Activated CD8-positive, alpha-beta T cell treated with anti-CD3 and anti-CD28 coated beads for 36 hours (primary cell): ENCODE results near the gene EFHC1. TPM values are rescaled to one million over a fixed set of nuclear protein-coding genes. Genes with fewer than 3 reads are reported as not detected.
"Not testable (repeated sequence)": the region's sequence is repeated elsewhere in the genome, so short reads cannot be mapped to it uniquely, and the experiment has no call there.

Experiments used
- ATAC-seq: fragments of 200-7000 bp; cut with Tn5 transposase; one replicate; pipeline ENCODE4 v1.10.0; 2021; ENCODE audit warnings: mild to moderate bottlenecking, moderate library complexity
- CTCF ChIA-PET: fragments of 350-600 bp; sonication (Branson Sonifier 250); formaldehyde crosslinking; loops from one replicate; lab custom pipeline; 2021; ENCODE audit warnings: antibody characterized with exemption; lab: Charles Lee
- POLR2A ChIA-PET: fragments of 350-600 bp; sonication (Branson Sonifier 250); formaldehyde crosslinking; loops from one replicate; lab custom pipeline; 2021; ENCODE audit warnings: antibody characterized with exemption; lab: Charles Lee
- DNase-seq: peaks from one replicate; pipeline ENCODE4 v3.0.0-alpha.2; 2020
- H3K27ac Mint-ChIP-seq: one replicate; pipeline ENCODE4 v1.8.0; 2021; ENCODE audit warnings: mild to moderate bottlenecking, mixed read lengths
- H3K27me3 Mint-ChIP-seq: one replicate; pipeline ENCODE4 v1.8.0; 2021; ENCODE audit warnings: mixed read lengths
- H3K36me3 Mint-ChIP-seq: one replicate; pipeline ENCODE4 v1.8.0; 2021; ENCODE audit warnings: low read depth, mixed read lengths
- H3K4me1 Mint-ChIP-seq: one replicate; pipeline ENCODE4 v1.8.0; 2021; ENCODE audit warnings: low read depth, mixed read lengths
- H3K4me3 Mint-ChIP-seq: one replicate; pipeline ENCODE4 v1.8.0; 2021; ENCODE audit warnings: mild to moderate bottlenecking, moderate library complexity, mixed read lengths
- H3K9me3 Mint-ChIP-seq: one replicate; pipeline ENCODE4 v1.8.0; 2021; ENCODE audit warnings: mixed read lengths
- intact Hi-C: fragments of 100-400 bp; cut with micrococcal nuclease; formaldehyde crosslinking; loops from one replicate; pipeline ENCODE4 v1.10.0; 2022
- total RNA-seq, 2 experiments: library from RNA; stranded (reverse); gene quantifications; one replicate each; pipeline ENCODE4 v1.2.3, GENCODE V29; 2021
- TF ChIP-seq, protein P1 (sequence below): fragments of 200-600 bp; IDR thresholded peaks from one replicate; pipeline ENCODE4 v1.8.0; 2022; ENCODE audit warnings: antibody characterized with exemption, mild to moderate bottlenecking

The EFHC1 gene
- total RNA-seq, 2 experiments from 2014 or later: 1.9 to 2.1 TPM

GRCh38 chr6:52384145-52384766 lies 35.9 kb upstream of the EFHC1 start:
- no peak overlapping the region for H3K4me3 Mint-ChIP-seq
- ATAC-seq: no peak
- intact Hi-C loops: no loop called here
- TF ChIP-seq, protein P1, sequence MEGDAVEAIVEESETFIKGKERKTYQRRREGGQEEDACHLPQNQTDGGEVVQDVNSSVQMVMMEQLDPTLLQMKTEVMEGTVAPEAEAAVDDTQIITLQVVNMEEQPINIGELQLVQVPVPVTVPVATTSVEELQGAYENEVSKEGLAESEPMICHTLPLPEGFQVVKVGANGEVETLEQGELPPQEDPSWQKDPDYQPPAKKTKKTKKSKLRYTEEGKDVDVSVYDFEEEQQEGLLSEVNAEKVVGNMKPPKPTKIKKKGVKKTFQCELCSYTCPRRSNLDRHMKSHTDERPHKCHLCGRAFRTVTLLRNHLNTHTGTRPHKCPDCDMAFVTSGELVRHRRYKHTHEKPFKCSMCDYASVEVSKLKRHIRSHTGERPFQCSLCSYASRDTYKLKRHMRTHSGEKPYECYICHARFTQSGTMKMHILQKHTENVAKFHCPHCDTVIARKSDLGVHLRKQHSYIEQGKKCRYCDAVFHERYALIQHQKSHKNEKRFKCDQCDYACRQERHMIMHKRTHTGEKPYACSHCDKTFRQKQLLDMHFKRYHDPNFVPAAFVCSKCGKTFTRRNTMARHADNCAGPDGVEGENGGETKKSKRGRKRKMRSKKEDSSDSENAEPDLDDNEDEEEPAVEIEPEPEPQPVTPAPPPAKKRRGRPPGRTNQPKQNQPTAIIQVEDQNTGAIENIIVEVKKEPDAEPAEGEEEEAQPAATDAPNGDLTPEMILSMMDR: no peak
- ChIA-PET POLR2A (interaction anchor here (1.0 to 1.5 kb wide), 2 partner anchors 16 to 22 kb away, joined by 4 to 5 read pairs; partner anchors contain the start of gene PAQR8), CTCF (interaction anchor here (1.1 to 7.5 kb wide), 2 partner anchors 16 to 99 kb away, joined by 3 to 52 read pairs; no protein-coding TSS in a partner anchor)
- H3K36me3 Mint-ChIP-seq: peaks cover 53% of the 10 kb centered on the region
- H3K9me3 Mint-ChIP-seq: peaks cover 26% of the 10 kb centered on the region
- peaks cover 70% of the 10 kb centered on the region for H3K4me1 Mint-ChIP-seq
- H3K27me3 Mint-ChIP-seq: no peaks in the 10 kb centered on the region
- DNase-seq: no peak
- peak overlapping the region; percentile 5 for H3K27ac Mint-ChIP-seq

GRCh38 chr6:52385074-52385473 lies 35.1 kb upstream of the EFHC1 start:
- no peak overlapping the region for H3K4me3 Mint-ChIP-seq
- no peak overlapping the region for H3K27ac Mint-ChIP-seq
- no peaks in the 10 kb centered on the region for H3K27me3 Mint-ChIP-seq
- H3K36me3 Mint-ChIP-seq: peaks cover 51% of the 10 kb centered on the region
- H3K9me3 Mint-ChIP-seq: peaks cover 26% of the 10 kb centered on the region
- TF ChIP-seq, protein P1: no peak
- peak; percentile 44 for ATAC-seq
- peaks cover 75% of the 10 kb centered on the region for H3K4me1 Mint-ChIP-seq
- intact Hi-C loops: no loop called here
- CTCF ChIA-PET: interaction anchor here (7.5 kb wide), 1 partner anchor 15 kb away, joined by 52 read pairs; no protein-coding TSS in a partner anchor
- DNase-seq: no peak
- POLR2A ChIA-PET: interaction anchor here (1.0 to 1.5 kb wide), 2 partner anchors 15 to 23 kb away, joined by 4 to 5 read pairs; partner anchors contain the start of gene PAQR8

GRCh38 chr6:52388119-52388518 lies 32.0 kb upstream of the EFHC1 start:
- not testable (repeated sequence) for DNase-seq

DNA sequence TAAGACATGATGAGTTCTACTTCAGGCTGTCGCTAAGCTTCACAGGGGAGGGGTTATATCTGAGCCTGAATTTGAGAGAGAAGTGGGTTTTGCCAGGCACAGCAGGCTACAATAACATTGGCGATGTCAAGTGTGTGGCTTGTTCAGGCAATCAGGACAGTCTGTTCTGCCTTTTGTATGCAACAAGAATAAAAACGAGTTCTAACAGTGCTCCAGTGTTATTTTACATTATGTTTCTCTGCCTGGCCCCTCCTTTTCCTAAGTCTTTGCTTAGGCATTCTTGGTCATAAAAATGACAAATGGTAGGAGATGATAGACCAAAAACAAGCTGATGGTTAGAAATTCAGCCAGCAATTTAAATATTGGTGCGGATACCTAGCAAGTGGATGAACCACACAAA lies 31.4 kb upstream of the EFHC1 start:
- intact Hi-C loops: no loop called here
- POLR2A ChIA-PET: interaction anchor here (1.3 to 5.1 kb wide), 7 partner anchors 8 to 104 kb away, joined by 3 to 51 read pairs (median 8); partner anchors contain the start of genes MCM3 and PAQR8
- H3K36me3 Mint-ChIP-seq: peaks cover 28% of the 10 kb centered on the region

More at GRCh38 chr6:52388119-52388518, 32.0 kb upstream of the EFHC1 start:
- Mint-ChIP-seq H3K4me1 (peaks cover 82% of the 10 kb centered on the region), H3K36me3 (peaks cover 29% of the 10 kb centered on the region), H3K9me3 (peaks cover 26% of the 10 kb centered on the region)
- POLR2A ChIA-PET: interaction anchor here (2.7 to 3.2 kb wide), 2 partner anchors 9 to 12 kb away, joined by 8 to 16 read pairs; no protein-coding TSS in a partner anchor
- H3K4me3 Mint-ChIP-seq, ATAC-seq, H3K27me3 Mint-ChIP-seq, intact Hi-C loops, H3K27ac Mint-ChIP-seq: not testable (repeated sequence)
- CTCF ChIA-PET: interaction anchor here (1.0 to 7.5 kb wide), 4 partner anchors 12 to 102 kb away, joined by 4 to 52 read pairs (median 11); partner anchors contain the start of gene MCM3

DNA sequence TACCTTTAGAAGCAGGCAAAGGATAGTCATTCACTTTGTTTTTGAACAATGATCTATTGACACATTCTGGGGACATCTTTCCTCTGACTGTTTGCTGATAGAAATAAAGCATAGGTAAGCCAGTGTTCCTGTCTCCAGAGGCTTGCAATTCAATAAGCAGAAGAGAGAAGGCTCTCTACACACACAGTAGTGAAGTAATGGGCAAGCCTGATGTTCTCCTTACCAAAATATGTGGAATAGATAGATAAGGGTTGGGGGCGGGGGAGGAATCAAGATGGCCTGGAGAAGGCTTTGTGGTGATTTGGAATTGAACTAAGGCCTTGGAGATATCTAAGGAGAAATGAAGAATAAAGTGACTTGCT lies 30.9 kb upstream of the EFHC1 start:
- no peak for ATAC-seq
- H3K9me3 Mint-ChIP-seq: peaks cover 19% of the 10 kb centered on the region
- DNase-seq: no peak
- ChIA-PET CTCF (interaction anchor here (1.4 to 7.5 kb wide), 8 partner anchors 11 to 104 kb away, joined by 3 to 52 read pairs (median 8); partner anchors contain the start of genes MCM3 and PAQR8), POLR2A (interaction anchor here (1.3 to 5.1 kb wide), 8 partner anchors 8 to 104 kb away, joined by 3 to 51 read pairs (median 8); partner anchors contain the start of genes MCM3 and PAQR8)
- TF ChIP-seq, protein P1: no peak
- intact Hi-C loops: no loop called here
- peak overlapping the region; percentile 54 for H3K4me3 Mint-ChIP-seq
- no peaks in the 10 kb centered on the region for H3K27me3 Mint-ChIP-seq
- peaks cover 23% of the 10 kb centered on the region for H3K36me3 Mint-ChIP-seq
- H3K4me1 Mint-ChIP-seq: peaks cover 86% of the 10 kb centered on the region
- peak overlapping the region; percentile 93 for H3K27ac Mint-ChIP-seq

More for the DNA sequence above, 31.4 kb upstream of the EFHC1 start:
- TF ChIP-seq, protein P1: no peak
- ATAC-seq (no peak), DNase-seq (no peak)
- H3K27ac Mint-ChIP-seq: peak overlapping the region; percentile 93
- CTCF ChIA-PET: interaction anchor here (1.4 to 7.5 kb wide), 5 partner anchors 12 to 103 kb away, joined by 3 to 52 read pairs (median 17); partner anchors contain the start of genes MCM3 and PAQR8
- peaks cover 86% of the 10 kb centered on the region for H3K4me1 Mint-ChIP-seq
- H3K4me3 Mint-ChIP-seq: peak overlapping the region; percentile 54
- peaks cover 24% of the 10 kb centered on the region for H3K9me3 Mint-ChIP-seq
- H3K27me3 Mint-ChIP-seq: no peaks in the 10 kb centered on the region
